MM.1S (cell line): ENCODE measurements around the gene ALG1L2.
"Not testable (repeated sequence)": the region's sequence is repeated elsewhere in the genome, so short reads cannot be mapped to it uniquely, and the experiment has no call there.

Source experiments
- EZH2 ChIP-seq: fragments of 300-600 bp; sonication (generic); optimal IDR thresholded peaks from 2 replicates; pipeline ENCODE3; 2017; ENCODE audit warnings: low read depth, mild to moderate bottlenecking, antibody characterized with exemption, low read length, mixed read lengths
- TF ChIP-seq, protein P1 (sequence below): fragments of 300-600 bp; sonication (generic); IDR thresholded peaks from 2 replicates; pipeline ENCODE4 v1.5.1; 2016; ENCODE audit warnings: antibody characterized with exemption, low read length, mixed read lengths

DNA sequence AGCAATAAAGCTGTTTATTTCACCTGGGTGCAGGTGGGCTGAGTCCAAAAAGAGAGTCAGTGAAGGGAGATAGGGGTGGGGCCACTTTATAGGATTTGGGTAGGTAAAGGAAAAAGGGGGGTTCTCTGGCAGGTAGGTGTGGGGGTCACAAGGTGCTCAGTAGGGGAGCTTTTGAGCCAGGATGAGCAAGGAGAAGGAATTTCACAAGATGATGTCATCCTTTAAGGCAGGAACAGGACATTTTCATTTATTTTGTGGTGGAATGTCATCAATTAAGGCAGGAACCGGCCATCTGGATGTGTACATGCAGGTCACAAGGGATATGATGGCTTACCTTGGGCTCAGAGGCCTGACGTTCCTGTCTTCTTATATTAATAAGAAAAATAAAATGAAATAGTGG, 56.1 kb downstream of the ALG1L2 start:
- TF ChIP-seq, protein P1, sequence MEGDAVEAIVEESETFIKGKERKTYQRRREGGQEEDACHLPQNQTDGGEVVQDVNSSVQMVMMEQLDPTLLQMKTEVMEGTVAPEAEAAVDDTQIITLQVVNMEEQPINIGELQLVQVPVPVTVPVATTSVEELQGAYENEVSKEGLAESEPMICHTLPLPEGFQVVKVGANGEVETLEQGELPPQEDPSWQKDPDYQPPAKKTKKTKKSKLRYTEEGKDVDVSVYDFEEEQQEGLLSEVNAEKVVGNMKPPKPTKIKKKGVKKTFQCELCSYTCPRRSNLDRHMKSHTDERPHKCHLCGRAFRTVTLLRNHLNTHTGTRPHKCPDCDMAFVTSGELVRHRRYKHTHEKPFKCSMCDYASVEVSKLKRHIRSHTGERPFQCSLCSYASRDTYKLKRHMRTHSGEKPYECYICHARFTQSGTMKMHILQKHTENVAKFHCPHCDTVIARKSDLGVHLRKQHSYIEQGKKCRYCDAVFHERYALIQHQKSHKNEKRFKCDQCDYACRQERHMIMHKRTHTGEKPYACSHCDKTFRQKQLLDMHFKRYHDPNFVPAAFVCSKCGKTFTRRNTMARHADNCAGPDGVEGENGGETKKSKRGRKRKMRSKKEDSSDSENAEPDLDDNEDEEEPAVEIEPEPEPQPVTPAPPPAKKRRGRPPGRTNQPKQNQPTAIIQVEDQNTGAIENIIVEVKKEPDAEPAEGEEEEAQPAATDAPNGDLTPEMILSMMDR = not testable (repeated sequence)
- not testable (repeated sequence) for TF ChIP-seq EZH2
